ENCODE measurements around the gene MICAL3. TPM values are rescaled to one million over a fixed set of nuclear protein-coding genes. Genes with fewer than 3 reads are reported as not detected.

MICAL3 gene
- total RNA-seq, 4 donors from 2014 or later, result 84.2 to 290 (median 151) TPM

DNA sequence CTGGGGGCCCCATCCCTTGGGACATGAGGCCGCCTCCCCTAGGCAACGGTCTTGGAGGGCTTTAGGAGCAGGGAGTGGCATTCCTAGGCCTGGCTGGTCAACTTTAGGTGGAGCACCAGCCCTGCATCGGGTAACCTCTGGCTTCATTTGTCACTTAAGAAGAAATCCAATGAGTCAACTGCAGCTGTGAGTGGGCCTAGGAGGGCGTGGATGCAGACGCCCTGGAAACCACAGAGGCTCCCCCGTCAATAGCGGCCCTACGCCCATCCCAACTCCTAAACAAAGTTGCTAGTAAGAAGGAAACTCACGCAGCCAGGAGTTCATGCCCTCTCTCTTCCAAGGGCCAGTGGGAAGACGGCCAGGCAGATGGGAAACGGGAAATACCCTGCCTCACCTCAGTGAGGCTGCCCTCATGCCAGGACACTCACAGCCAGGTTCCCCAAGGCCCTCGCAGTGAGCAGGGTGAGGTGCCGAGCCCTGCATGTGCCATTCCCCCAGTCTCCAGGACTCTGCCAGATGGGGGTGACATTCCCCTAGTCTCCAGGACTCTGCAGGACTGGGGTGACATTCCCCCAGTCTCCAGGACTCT, 270.9 kb downstream of the MICAL3 start:
- in situ Hi-C loops (cut with MboI; ENCODE audit: low pct_ligation_motif_present in 1 of 4, low pct_unique_long_range_greater_than_20kb in 1 of 4, low sequenced_read_pairs in 3 of 4) (no loop called here), intact Hi-C loops (cut with DNase I; ENCODE audit: low total_unique reads) (no loop called here)
- no peak for DNase-seq
- Histone ChIP-seq H3K9me3 (no peaks in the 10 kb centered on the region), H3K36me3 (no peaks in the 10 kb centered on the region), H3K4me3 (no peak overlapping the region), H3K27ac (no peak overlapping the region), H3K4me1 (no peaks in the 10 kb centered on the region), H3K27me3 (no peaks in the 10 kb centered on the region)
- TF ChIP-seq, protein P1, sequence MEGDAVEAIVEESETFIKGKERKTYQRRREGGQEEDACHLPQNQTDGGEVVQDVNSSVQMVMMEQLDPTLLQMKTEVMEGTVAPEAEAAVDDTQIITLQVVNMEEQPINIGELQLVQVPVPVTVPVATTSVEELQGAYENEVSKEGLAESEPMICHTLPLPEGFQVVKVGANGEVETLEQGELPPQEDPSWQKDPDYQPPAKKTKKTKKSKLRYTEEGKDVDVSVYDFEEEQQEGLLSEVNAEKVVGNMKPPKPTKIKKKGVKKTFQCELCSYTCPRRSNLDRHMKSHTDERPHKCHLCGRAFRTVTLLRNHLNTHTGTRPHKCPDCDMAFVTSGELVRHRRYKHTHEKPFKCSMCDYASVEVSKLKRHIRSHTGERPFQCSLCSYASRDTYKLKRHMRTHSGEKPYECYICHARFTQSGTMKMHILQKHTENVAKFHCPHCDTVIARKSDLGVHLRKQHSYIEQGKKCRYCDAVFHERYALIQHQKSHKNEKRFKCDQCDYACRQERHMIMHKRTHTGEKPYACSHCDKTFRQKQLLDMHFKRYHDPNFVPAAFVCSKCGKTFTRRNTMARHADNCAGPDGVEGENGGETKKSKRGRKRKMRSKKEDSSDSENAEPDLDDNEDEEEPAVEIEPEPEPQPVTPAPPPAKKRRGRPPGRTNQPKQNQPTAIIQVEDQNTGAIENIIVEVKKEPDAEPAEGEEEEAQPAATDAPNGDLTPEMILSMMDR (IDR thresholded peaks at IDR 0.05), result no peak
- 88% methylated on average over 13 of the region's 13 CpGs; no CpG with 5 or more reads in 1 of the 2 donors for WGBS, 2 donors (ENCODE audit: low coverage in 1 of 2)

- WGBS, 2 donors (ENCODE audit: low coverage in 1 of 2), result 86% methylated on average over 6 of the region's 6 CpGs; no CpG with 5 or more reads in 1 of the 2 donors
- in situ Hi-C loops (cut with MboI; ENCODE audit: low pct_ligation_motif_present in 1 of 4, low pct_unique_long_range_greater_than_20kb in 1 of 4, low sequenced_read_pairs in 3 of 4) (no loop called here), intact Hi-C loops (cut with DNase I; ENCODE audit: low total_unique reads) (no loop called here)
These were observed 272.8 kb downstream of the MICAL3 start for GRCh38 chr22:17751596-17751995.

DNA sequence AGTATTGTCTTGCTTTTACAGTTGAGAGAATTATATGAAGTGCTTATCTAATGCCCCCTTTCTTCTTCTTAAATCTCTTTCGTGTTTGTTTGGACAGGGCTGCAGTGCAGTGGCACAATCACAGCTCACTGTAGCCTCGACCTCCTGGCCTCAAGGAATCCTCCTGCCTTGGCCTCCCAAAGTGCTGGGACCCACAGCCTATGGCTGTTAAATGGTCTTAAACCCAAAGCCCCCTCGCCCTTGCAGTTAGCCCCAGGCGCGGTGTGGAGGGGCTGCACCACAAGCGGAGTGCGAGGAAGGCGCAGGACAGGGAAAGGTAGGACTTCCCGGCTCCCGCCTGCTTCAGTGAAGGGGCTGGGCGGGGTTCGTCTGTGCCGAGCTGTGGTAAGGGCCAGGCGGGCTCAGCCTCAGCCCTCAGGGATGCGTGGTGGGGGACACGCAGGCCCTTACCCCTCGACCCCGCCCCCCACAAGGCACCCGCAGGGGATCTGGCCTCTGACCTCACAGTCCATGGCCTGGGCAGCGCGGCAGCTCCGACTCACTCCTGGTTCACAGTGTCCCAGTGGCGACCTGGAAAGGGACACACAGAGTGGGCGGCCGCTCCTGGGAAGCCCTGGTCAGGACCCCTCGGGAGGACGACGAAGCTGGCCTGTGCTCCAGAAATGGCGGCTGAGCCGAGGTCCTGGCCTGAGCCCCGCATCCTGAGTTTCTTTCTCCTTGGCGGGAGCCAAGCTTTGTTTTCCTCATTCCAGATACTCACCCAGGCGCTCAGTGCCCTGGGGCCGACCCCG, 274.6 kb downstream of the MICAL3 start:
- H3K9me3 ChIP-seq, result no peaks in the 10 kb centered on the region
- intact Hi-C loops (cut with DNase I; ENCODE audit: low total_unique reads), result no loop called here
- TF ChIP-seq, protein P1 (IDR thresholded peaks at IDR 0.05), result no peak
- TF ChIP-seq POLR2AphosphoS5 (IDR thresholded peaks at IDR 0.05) (no peak), EP300 (IDR thresholded peaks at IDR 0.05; ENCODE audit: low read depth) (no peak), POLR2A (IDR thresholded peaks at IDR 0.05) (no peak)
- no peaks in the 10 kb centered on the region for H3K36me3 ChIP-seq
- no peaks in the 10 kb centered on the region for H3K27me3 ChIP-seq
- H3K4me1 ChIP-seq, result no peaks in the 10 kb centered on the region
- H3K4me3 ChIP-seq, result no peak overlapping the region
- H3K27ac ChIP-seq, result no peak overlapping the region
- WGBS, 2 donors (ENCODE audit: low coverage in 1 of 2), result 89% methylated on average over 30 of the region's 35 CpGs; no CpG with 5 or more reads in 1 of the 2 donors
- no peak for DNase-seq
- in situ Hi-C loops (cut with MboI; ENCODE audit: low pct_ligation_motif_present in 1 of 4, low pct_unique_long_range_greater_than_20kb in 1 of 4, low sequenced_read_pairs in 3 of 4), result no loop called here

More at GRCh38 chr22:17751596-17751995, 272.8 kb downstream of the MICAL3 start:
- no peaks in the 10 kb centered on the region for H3K9me3 ChIP-seq
- no peak overlapping the region for H3K27ac ChIP-seq
- TF ChIP-seq POLR2AphosphoS5 (IDR thresholded peaks at IDR 0.05) (no peak), EP300 (IDR thresholded peaks at IDR 0.05; ENCODE audit: low read depth) (no peak), POLR2A (IDR thresholded peaks at IDR 0.05) (no peak)
- TF ChIP-seq, protein P1 (IDR thresholded peaks at IDR 0.05), result no peak
- H3K27me3 ChIP-seq, result no peaks in the 10 kb centered on the region
- no peaks in the 10 kb centered on the region for H3K36me3 ChIP-seq
- H3K4me1 ChIP-seq, result no peaks in the 10 kb centered on the region
- no peak for DNase-seq
- no peak overlapping the region for H3K4me3 ChIP-seq

DNA sequence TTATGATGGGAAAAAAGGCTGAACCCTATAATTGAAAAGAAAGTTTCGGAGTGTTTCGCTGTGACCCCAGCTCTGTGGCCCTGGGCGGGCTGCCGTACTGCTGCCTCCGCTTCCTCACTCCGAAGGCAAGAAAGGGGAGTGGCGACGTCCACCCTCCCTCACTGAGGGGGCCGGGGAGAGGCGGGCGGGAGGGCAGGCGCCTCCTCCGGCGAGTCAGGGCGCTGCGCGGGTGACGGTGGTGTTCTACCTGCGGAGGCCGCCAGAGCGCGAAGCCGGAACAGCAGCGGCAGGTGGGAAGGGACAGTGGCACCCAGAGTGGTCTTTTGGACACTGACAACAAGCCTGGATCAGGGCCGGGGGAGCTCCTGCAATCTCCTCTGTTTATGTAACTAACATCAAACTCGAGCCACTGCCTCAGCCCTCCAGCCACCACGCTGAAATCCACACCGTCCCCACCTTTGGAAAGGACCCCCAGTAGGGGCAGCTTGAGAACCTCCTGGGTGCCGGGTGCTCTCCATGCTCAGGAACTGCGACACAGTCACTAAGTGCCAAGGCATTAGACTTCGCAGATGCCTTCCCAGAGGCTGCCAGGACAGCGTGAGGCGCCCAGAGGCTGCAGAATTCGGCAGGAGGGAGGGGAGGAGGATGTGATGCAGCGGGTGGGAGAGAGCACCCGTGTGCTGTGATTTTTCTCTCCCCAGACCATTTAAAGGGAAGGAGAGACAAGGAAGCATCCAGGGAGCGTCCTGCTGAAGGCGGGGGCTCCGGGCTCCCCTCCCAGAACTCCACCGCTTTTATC, 275.6 kb downstream of the MICAL3 start:
- H3K4me3 ChIP-seq, result no peak overlapping the region
- in situ Hi-C loops (cut with MboI; ENCODE audit: low pct_ligation_motif_present in 1 of 4, low pct_unique_long_range_greater_than_20kb in 1 of 4, low sequenced_read_pairs in 3 of 4) (no loop called here), intact Hi-C loops (cut with DNase I; ENCODE audit: low total_unique reads) (no loop called here)
- H3K27me3 ChIP-seq, result no peaks in the 10 kb centered on the region
- H3K36me3 ChIP-seq, result no peaks in the 10 kb centered on the region
- no peak overlapping the region for H3K27ac ChIP-seq
- DNase-seq, result no peak
- TF ChIP-seq POLR2AphosphoS5 (IDR thresholded peaks at IDR 0.05), result no peak
- TF ChIP-seq POLR2A (IDR thresholded peaks at IDR 0.05), result no peak
- TF ChIP-seq, protein P1 (IDR thresholded peaks at IDR 0.05), result no peak
- no peak for TF ChIP-seq EP300 (IDR thresholded peaks at IDR 0.05; ENCODE audit: low read depth)
- WGBS, 2 donors (ENCODE audit: low coverage in 1 of 2), result 93 to 100% methylated on average over 3 to 40 of the region's 40 CpGs
- no peaks in the 10 kb centered on the region for H3K4me1 ChIP-seq
- no peaks in the 10 kb centered on the region for H3K9me3 ChIP-seq
